ENCODE results near the gene ALG11. TPM values are rescaled to one million over a fixed set of nuclear protein-coding genes. Genes with fewer than 3 reads are reported as not detected.

Gene ALG11
- polyA plus RNA-seq (2013, experiment 1 of 2): 11.8 TPM
- 12.4 TPM for polyA plus RNA-seq (2013, experiment 2 of 2)

- no CpG with 5 or more reads among the region's 82 CpGs for WGBS, 2 donors (ENCODE audit: extremely low coverage in 2 of 2, insufficient read length in 2 of 2, insufficient replicate concordance in 1 of 2)
These were observed at the start of gene ALG11 for GRCh38 chr13:52011632-52012511. TSS of gene ALG11 (plus strand) at chr13:52012398. CDS start at chr13:52012419, 21 bp downstream.

GRCh38 chr13:51966186-51966585 is 46.0 kb upstream of the ALG11 start:
- H4K8ac ChIP-seq (ENCODE audit: low read depth, low read length): no peak overlapping the region
- no peak overlapping the region for H3K18ac ChIP-seq (ENCODE audit: low read length)
- H2AFZ ChIP-seq (ENCODE audit: low read length): no peak overlapping the region
- H3K4me2 ChIP-seq (ENCODE audit: insufficient read depth, low read length, poor library complexity, severe bottlenecking): no peak overlapping the region
- no peak overlapping the region for H3K14ac ChIP-seq (ENCODE audit: low read length)
- H4K91ac ChIP-seq (ENCODE audit: low read depth, low read length, poor library complexity): no peak overlapping the region
- H3K27ac ChIP-seq (replicated peaks; ENCODE audit: low read length): no peak overlapping the region
- H3K9ac ChIP-seq (ENCODE audit: low read depth, low read length, poor library complexity): no peak overlapping the region
- no peak overlapping the region for H2BK120ac ChIP-seq (ENCODE audit: low read depth, low read length)
- no peak overlapping the region for H2BK12ac ChIP-seq (ENCODE audit: low read length)
- H3K23ac ChIP-seq (ENCODE audit: low read depth, low read length, poor library complexity): no peak overlapping the region
- no peaks in the 10 kb centered on the region for H3K79me1 ChIP-seq (ENCODE audit: low read depth, low read length)
- no peak overlapping the region for H2AK5ac ChIP-seq (ENCODE audit: low read depth, low read length)
- no peak overlapping the region for H3K4ac ChIP-seq (ENCODE audit: low read length)
- no peak overlapping the region for H2BK5ac ChIP-seq (ENCODE audit: low read length)
- no peaks in the 10 kb centered on the region for H3K36me3 ChIP-seq (replicated peaks in 1 of 2; ENCODE audit: control insufficient read depth in 2 of 2, insufficient read depth in 2 of 2, low read length in 2 of 2)
- no peaks in the 10 kb centered on the region for H3K4me1 ChIP-seq (ENCODE audit: control insufficient read depth in 2 of 2, insufficient read depth in 1 of 2, low read depth in 1 of 2, low read length in 2 of 2)
- H3K4me3 ChIP-seq (ENCODE audit: low read length in 2 of 2): no peak overlapping the region
- DNase-seq (ENCODE audit: low spot score): no peak
- H3K9me3 ChIP-seq (replicated peaks in 1 of 2; ENCODE audit: control insufficient read depth in 2 of 2, insufficient read depth in 1 of 2, low read depth in 1 of 2, low read length in 2 of 2): no peaks in the 10 kb centered on the region
- no peak overlapping the region for H2BK15ac ChIP-seq (ENCODE audit: low read length)
- no CpG with 5 or more reads among the region's 10 CpGs for WGBS, 2 donors (ENCODE audit: extremely low coverage in 2 of 2, insufficient read length in 2 of 2, insufficient replicate concordance in 1 of 2)
- H3K27me3 ChIP-seq (ENCODE audit: control insufficient read depth in 3 of 3, insufficient read depth in 3 of 3, low read depth in 1 of 3, low read length in 3 of 3): no peaks in the 10 kb centered on the region

More at GRCh38 chr13:52011632-52012511, at the start of gene ALG11:
- Histone ChIP-seq H2AFZ (ENCODE audit: low read length) (peak within 1 kb of the TSS; percentile 100), H3K9ac (ENCODE audit: low read depth, low read length, poor library complexity) (peak within 1 kb of the TSS; percentile 88), H3K36me3 (replicated peaks in 1 of 2; ENCODE audit: control insufficient read depth in 2 of 2, insufficient read depth in 2 of 2, low read length in 2 of 2) (peaks cover 2 to 22% of the 10 kb centered on the region in 2 donors), H3K4me1 (ENCODE audit: control insufficient read depth in 2 of 2, insufficient read depth in 1 of 2, low read depth in 1 of 2, low read length in 2 of 2) (no peaks in the 10 kb centered on the region), H2BK5ac (ENCODE audit: low read length) (peak within 1 kb of the TSS; percentile 92), H2BK15ac (ENCODE audit: low read length) (no peak within 1 kb of the TSS), H3K27me3 (ENCODE audit: control insufficient read depth in 3 of 3, insufficient read depth in 3 of 3, low read depth in 1 of 3, low read length in 3 of 3) (peaks cover 2 to 43% (median 7%) of the 10 kb centered on the region in 3 experiments), H3K4me3 (ENCODE audit: low read length in 2 of 2) (peak within 1 kb of the TSS; percentile 67 to 95), H3K23ac (ENCODE audit: low read depth, low read length, poor library complexity) (peak within 1 kb of the TSS; percentile 80), H3K27ac (replicated peaks; ENCODE audit: low read length) (peak within 1 kb of the TSS; percentile 54), H2BK12ac (ENCODE audit: low read length) (peak within 1 kb of the TSS; percentile 67), H3K14ac (ENCODE audit: low read length) (peak within 1 kb of the TSS; percentile 90), H3K4me2 (ENCODE audit: insufficient read depth, low read length, poor library complexity, severe bottlenecking) (peak within 1 kb of the TSS; percentile 96), H2BK120ac (ENCODE audit: low read depth, low read length) (no peak within 1 kb of the TSS), H2AK5ac (ENCODE audit: low read depth, low read length) (peak within 1 kb of the TSS; percentile 34), H4K8ac (ENCODE audit: low read depth, low read length) (no peak within 1 kb of the TSS), H3K9me3 (replicated peaks in 1 of 2; ENCODE audit: control insufficient read depth in 2 of 2, insufficient read depth in 1 of 2, low read depth in 1 of 2, low read length in 2 of 2) (no peaks in the 10 kb centered on the region), H3K79me1 (ENCODE audit: low read depth, low read length) (no peaks in the 10 kb centered on the region), H3K18ac (ENCODE audit: low read length) (peak within 1 kb of the TSS; percentile 96), H3K4ac (ENCODE audit: low read length) (no peak within 1 kb of the TSS), H4K91ac (ENCODE audit: low read depth, low read length, poor library complexity) (no peak within 1 kb of the TSS)
- DNase-seq (ENCODE audit: low spot score): peak; percentile 99

- Histone ChIP-seq H2AFZ (ENCODE audit: low read length) (no peak overlapping the region), H3K18ac (ENCODE audit: low read length) (no peak overlapping the region), H3K4ac (ENCODE audit: low read length) (no peak overlapping the region), H2BK5ac (ENCODE audit: low read length) (no peak overlapping the region), H2BK120ac (ENCODE audit: low read depth, low read length) (no peak overlapping the region), H2BK15ac (ENCODE audit: low read length) (no peak overlapping the region), H4K91ac (ENCODE audit: low read depth, low read length, poor library complexity) (no peak overlapping the region), H3K14ac (ENCODE audit: low read length) (no peak overlapping the region), H2AK5ac (ENCODE audit: low read depth, low read length) (no peak overlapping the region), H3K36me3 (replicated peaks in 1 of 2; ENCODE audit: control insufficient read depth in 2 of 2, insufficient read depth in 2 of 2, low read length in 2 of 2) (no peaks in the 10 kb centered on the region), H3K79me1 (ENCODE audit: low read depth, low read length) (no peaks in the 10 kb centered on the region), H3K4me2 (ENCODE audit: insufficient read depth, low read length, poor library complexity, severe bottlenecking) (no peak overlapping the region), H4K8ac (ENCODE audit: low read depth, low read length) (no peak overlapping the region), H3K23ac (ENCODE audit: low read depth, low read length, poor library complexity) (no peak overlapping the region), H3K9ac (ENCODE audit: low read depth, low read length, poor library complexity) (no peak overlapping the region), H3K4me1 (ENCODE audit: control insufficient read depth in 2 of 2, insufficient read depth in 1 of 2, low read depth in 1 of 2, low read length in 2 of 2) (no peaks in the 10 kb centered on the region), H3K27ac (replicated peaks; ENCODE audit: low read length) (no peak overlapping the region), H3K9me3 (replicated peaks in 1 of 2; ENCODE audit: control insufficient read depth in 2 of 2, insufficient read depth in 1 of 2, low read depth in 1 of 2, low read length in 2 of 2) (no peaks in the 10 kb centered on the region), H2BK12ac (ENCODE audit: low read length) (no peak overlapping the region), H3K4me3 (ENCODE audit: low read length in 2 of 2) (peak overlapping the region in 1 of 2 donors; percentile 63), H3K27me3 (ENCODE audit: control insufficient read depth in 3 of 3, insufficient read depth in 3 of 3, low read depth in 1 of 3, low read length in 3 of 3) (no peaks in the 10 kb centered on the region)
- DNase-seq (ENCODE audit: low spot score): no peak
- WGBS, 2 donors (ENCODE audit: extremely low coverage in 2 of 2, insufficient read length in 2 of 2, insufficient replicate concordance in 1 of 2): no CpG with 5 or more reads among the region's 8 CpGs
These were observed 44.4 kb upstream of the ALG11 start for GRCh38 chr13:51967482-51968446.

All from neuronal stem cell (in vitro differentiated cells).